GM21447 (cell line): Measurements from ENCODE around the gene ZBTB42.

Source experiments
- ATAC-seq: cut with Tn5 transposase; IDR thresholded peaks from one replicate; pipeline ENCODE4 v1.9.1; 2021; ENCODE audit not compliant: unreplicated experiment

The ZBTB42 gene

GRCh38 chr14:104782086-104782807, 18.7 kb upstream of the ZBTB42 start:
- no peak for ATAC-seq

GRCh38 chr14:104782808-104783139, 18.1 kb upstream of the ZBTB42 start:
- ATAC-seq: no peak

- no peak for ATAC-seq
Observed at GRCh38 chr14:104783484-104784217, 17.2 kb upstream of the ZBTB42 start.

GRCh38 chr14:104784218-104784568, 16.7 kb upstream of the ZBTB42 start:
- no peak for ATAC-seq

GRCh38 chr14:104784846-104785707, 15.8 kb upstream of the ZBTB42 start:
- no peak for ATAC-seq

GRCh38 chr14:104785708-104786080, 15.2 kb upstream of the ZBTB42 start:
- ATAC-seq: no peak

GRCh38 chr14:104786091-104786586, 14.8 kb upstream of the ZBTB42 start:
- ATAC-seq: no peak

- no peak for ATAC-seq
Observed at GRCh38 chr14:104786726-104787675, 13.9 kb upstream of the ZBTB42 start.

- no peak for ATAC-seq
Observed at GRCh38 chr14:104787736-104788135, 13.2 kb upstream of the ZBTB42 start.

GRCh38 chr14:104788161-104788818, 12.6 kb upstream of the ZBTB42 start:
- ATAC-seq: no peak

- no peak for ATAC-seq
Observed at GRCh38 chr14:104788873-104789663, 11.8 kb upstream of the ZBTB42 start.

- no peak for ATAC-seq
Observed at GRCh38 chr14:104789752-104790743, 10.9 kb upstream of the ZBTB42 start.

- ATAC-seq: no peak
Observed at GRCh38 chr14:104791425-104791824, 9.5 kb upstream of the ZBTB42 start.

GRCh38 chr14:104792101-104792884, 8.6 kb upstream of the ZBTB42 start:
- no peak for ATAC-seq

- no peak for ATAC-seq
Observed at GRCh38 chr14:104792945-104793702, 7.8 kb upstream of the ZBTB42 start.

- no peak for ATAC-seq
Observed at GRCh38 chr14:104793703-104793959, 7.3 kb upstream of the ZBTB42 start.

- ATAC-seq: no peak
Observed at GRCh38 chr14:104794099-104794498, 6.8 kb upstream of the ZBTB42 start.
